ENCODE measurements around the gene SLC22A23. TPM values are rescaled to one million over a fixed set of nuclear protein-coding genes. Genes with fewer than 3 reads are reported as not detected.

Gene SLC22A23
- total RNA-seq, 2 experiments from 2014 or later: not detected

- Histone ChIP-seq H3K4me2 (ENCODE audit: low read length) (no peak overlapping the region), H3K9me2 (ENCODE audit: insufficient read depth, low read length) (no peaks in the 10 kb centered on the region), H3K4me1 (ENCODE audit: insufficient read depth, low read length, poor library complexity, severe bottlenecking) (no peaks in the 10 kb centered on the region), H3K4me3 (ENCODE audit: low read depth, low read length, poor library complexity, severe bottlenecking) (no peak overlapping the region), H3K36me3 (ENCODE audit: insufficient read depth, low read length) (no peaks in the 10 kb centered on the region), H4K20me1 (ENCODE audit: insufficient read depth, low read length) (no peaks in the 10 kb centered on the region), H3K9me3 (ENCODE audit: low read length) (no peaks in the 10 kb centered on the region), H2AFZ (ENCODE audit: low read length) (no peak overlapping the region), H3K27ac (ENCODE audit: low read depth, low read length, poor library complexity, severe bottlenecking) (no peak overlapping the region), H3K79me2 (ENCODE audit: insufficient read depth, low read depth, low read length) (no peaks in the 10 kb centered on the region)
- CTCF ChIA-PET (ENCODE audit: unreplicated experiment): no interaction called here
- no TSS peak for BruUV-seq (replicated peaks)
- no peak for DNase-seq (ENCODE audit: low spot score)
- TF ChIP-seq CTCF (conservative IDR thresholded peaks at IDR 0.05; ENCODE audit: low read length) (no peak), EZH2phosphoT487 (IDR thresholded peaks at IDR 0.05; ENCODE audit: borderline replicate concordance, low read depth, low read length) (no peak)
- POLR2A ChIA-PET: interaction anchor here (0.7 kb wide), 1 partner anchor 10 kb away, joined by 3 read pairs; no protein-coding TSS in a partner anchor
- intact Hi-C loops (cut with micrococcal nuclease; ENCODE audit: unreplicated experiment): no loop called here
These were observed 111.0 kb downstream of the SLC22A23 start for GRCh38 chr6:3345836-3346235.

GRCh38 chr6:3343089-3343883, 113.6 kb downstream of the SLC22A23 start:
- BruUV-seq (replicated peaks): no TSS peak
- no peaks in the 10 kb centered on the region for H4K20me1 ChIP-seq (ENCODE audit: insufficient read depth, low read length)
- H3K9me2 ChIP-seq (ENCODE audit: insufficient read depth, low read length): no peaks in the 10 kb centered on the region
- H3K4me2 ChIP-seq (ENCODE audit: low read length): no peak overlapping the region
- H3K27ac ChIP-seq (ENCODE audit: low read depth, low read length, poor library complexity, severe bottlenecking): no peak overlapping the region
- intact Hi-C loops (cut with micrococcal nuclease; ENCODE audit: unreplicated experiment): no loop called here
- no peaks in the 10 kb centered on the region for H3K79me2 ChIP-seq (ENCODE audit: insufficient read depth, low read depth, low read length)
- no peak overlapping the region for H2AFZ ChIP-seq (ENCODE audit: low read length)
- TF ChIP-seq EZH2phosphoT487 (IDR thresholded peaks at IDR 0.05; ENCODE audit: borderline replicate concordance, low read depth, low read length) (no peak), CTCF (conservative IDR thresholded peaks at IDR 0.05; ENCODE audit: low read length) (no peak)
- ChIA-PET POLR2A (interaction anchor here (0.5 kb wide), 1 partner anchor 679 kb away, joined by 5 read pairs; no protein-coding TSS in a partner anchor), CTCF (ENCODE audit: unreplicated experiment) (no interaction called here)
- H3K36me3 ChIP-seq (ENCODE audit: insufficient read depth, low read length): no peaks in the 10 kb centered on the region
- no peaks in the 10 kb centered on the region for H3K4me1 ChIP-seq (ENCODE audit: insufficient read depth, low read length, poor library complexity, severe bottlenecking)
- H3K9me3 ChIP-seq (ENCODE audit: low read length): no peaks in the 10 kb centered on the region
- no peak for DNase-seq (ENCODE audit: low spot score)
- H3K4me3 ChIP-seq (ENCODE audit: low read depth, low read length, poor library complexity, severe bottlenecking): no peak overlapping the region

- Histone ChIP-seq H3K27ac (ENCODE audit: low read depth, low read length, poor library complexity, severe bottlenecking) (no peak overlapping the region), H3K4me3 (ENCODE audit: low read depth, low read length, poor library complexity, severe bottlenecking) (no peak overlapping the region), H3K4me1 (ENCODE audit: insufficient read depth, low read length, poor library complexity, severe bottlenecking) (peaks cover 7% of the 10 kb centered on the region), H4K20me1 (ENCODE audit: insufficient read depth, low read length) (no peaks in the 10 kb centered on the region), H2AFZ (ENCODE audit: low read length) (no peak overlapping the region), H3K9me3 (ENCODE audit: low read length) (no peaks in the 10 kb centered on the region), H3K79me2 (ENCODE audit: insufficient read depth, low read depth, low read length) (no peaks in the 10 kb centered on the region), H3K36me3 (ENCODE audit: insufficient read depth, low read length) (no peaks in the 10 kb centered on the region), H3K4me2 (ENCODE audit: low read length) (no peak overlapping the region), H3K9me2 (ENCODE audit: insufficient read depth, low read length) (no peaks in the 10 kb centered on the region)
- BruUV-seq (replicated peaks): no TSS peak
- ChIA-PET POLR2A (no interaction called here), CTCF (ENCODE audit: unreplicated experiment) (no interaction called here)
- intact Hi-C loops (cut with micrococcal nuclease; ENCODE audit: unreplicated experiment): no loop called here
- TF ChIP-seq CTCF (conservative IDR thresholded peaks at IDR 0.05; ENCODE audit: low read length) (no peak), EZH2phosphoT487 (IDR thresholded peaks at IDR 0.05; ENCODE audit: borderline replicate concordance, low read depth, low read length) (no peak)
- no peak for DNase-seq (ENCODE audit: low spot score)
These were observed 115.4 kb downstream of the SLC22A23 start for GRCh38 chr6:3341467-3341866.
